Measurements from ENCODE around the gene NXNL1.
"Not testable (repeated sequence)": the region's sequence is repeated elsewhere in the genome, so short reads cannot be mapped to it uniquely, and the experiment has no call there.

The NXNL1 gene

DNA sequence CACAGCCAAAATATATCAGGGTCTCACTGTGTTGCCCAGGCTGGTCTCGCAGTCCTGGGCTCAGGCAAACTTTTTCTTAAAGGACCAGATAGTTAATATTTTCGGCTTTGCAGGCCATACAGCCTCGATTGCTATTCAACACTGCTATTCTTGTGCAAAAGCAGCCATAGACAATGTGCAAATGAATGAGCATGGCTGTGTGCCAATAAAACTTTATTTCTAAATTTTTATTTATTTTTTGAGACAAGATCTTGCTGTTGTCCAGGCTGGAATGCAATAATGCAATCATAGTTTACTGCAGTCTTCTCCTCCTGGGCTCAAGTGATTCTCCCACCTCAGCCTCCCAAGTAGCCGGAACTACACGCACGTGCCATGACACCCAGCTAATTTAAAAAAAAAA, 42.5 kb upstream of the NXNL1 start:
- Histone ChIP-seq H3K27me3 (no peaks in the 10 kb centered on the region), H3K9me3 (no peaks in the 10 kb centered on the region), H3K36me3 (no peaks in the 10 kb centered on the region), H3K4me3 (ENCODE audit: low read depth, low read length) (no peak overlapping the region), H3K4me1 (no peaks in the 10 kb centered on the region)
- TF ChIP-seq CTCF (IDR thresholded peaks at IDR 0.05; ENCODE audit: low read depth, low read length) = no peak
- no peak for DNase-seq

- Histone ChIP-seq H3K36me3 (no peaks in the 10 kb centered on the region), H3K4me1 (no peaks in the 10 kb centered on the region), H3K27me3 (no peaks in the 10 kb centered on the region), H3K4me3 (ENCODE audit: low read depth, low read length) (no peak overlapping the region), H3K9me3 (no peaks in the 10 kb centered on the region)
- no peak for DNase-seq
- TF ChIP-seq CTCF (IDR thresholded peaks at IDR 0.05; ENCODE audit: low read depth, low read length) = no peak
Observed at GRCh38 chr19:17500447-17501198, 39.9 kb upstream of the NXNL1 start.

GRCh38 chr19:17499648-17500446, 39.1 kb upstream of the NXNL1 start:
- Histone ChIP-seq H3K4me1 (no peaks in the 10 kb centered on the region), H3K36me3 (no peaks in the 10 kb centered on the region), H3K9me3 (no peaks in the 10 kb centered on the region), H3K4me3 (ENCODE audit: low read depth, low read length) (no peak overlapping the region), H3K27me3 (no peaks in the 10 kb centered on the region)
- DNase-seq = no peak
- TF ChIP-seq CTCF (IDR thresholded peaks at IDR 0.05; ENCODE audit: low read depth, low read length) = no peak

DNA sequence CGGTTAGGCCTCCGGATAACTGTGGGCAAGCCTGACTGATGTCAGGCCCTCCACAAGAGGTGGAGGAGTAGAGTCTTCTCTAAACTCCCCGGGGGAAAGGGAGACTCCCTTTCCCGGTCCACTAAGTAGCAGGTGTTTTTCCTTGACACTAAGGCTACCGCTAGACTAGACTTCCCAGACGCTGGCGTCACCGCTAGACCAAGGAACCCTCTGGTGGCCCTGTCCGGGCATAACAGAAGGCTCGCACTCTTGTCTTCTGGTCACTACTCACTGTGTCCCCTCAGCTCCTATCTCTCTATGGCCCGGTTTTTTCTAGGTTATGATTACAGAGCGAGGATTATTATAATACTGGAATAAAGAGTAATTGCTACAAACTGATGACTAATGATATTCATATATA, 38.3 kb upstream of the NXNL1 start:
- H3K4me3 ChIP-seq (ENCODE audit: low read depth, low read length); H3K36me3 ChIP-seq; H3K9me3 ChIP-seq; H3K4me1 ChIP-seq; H3K27me3 ChIP-seq: not testable (repeated sequence)
- DNase-seq = peak; percentile 36

- Histone ChIP-seq H3K4me1 (no peaks in the 10 kb centered on the region), H3K36me3 (no peaks in the 10 kb centered on the region), H3K27me3 (no peaks in the 10 kb centered on the region), H3K9me3 (no peaks in the 10 kb centered on the region), H3K4me3 (ENCODE audit: low read depth, low read length) (no peak overlapping the region)
- TF ChIP-seq CTCF (IDR thresholded peaks at IDR 0.05; ENCODE audit: low read depth, low read length) = no peak
- no peak for DNase-seq
Observed at GRCh38 chr19:17497149-17497798, 36.5 kb upstream of the NXNL1 start.

GRCh38 chr19:17496337-17496997, 35.7 kb upstream of the NXNL1 start:
- no peaks in the 10 kb centered on the region for H3K4me1 ChIP-seq
- peak; percentile 82 for DNase-seq
- no peaks in the 10 kb centered on the region for H3K36me3 ChIP-seq
- H3K4me3 ChIP-seq (ENCODE audit: low read depth, low read length) = no peak overlapping the region
- no peaks in the 10 kb centered on the region for H3K9me3 ChIP-seq
- TF ChIP-seq CTCF (IDR thresholded peaks at IDR 0.05; ENCODE audit: low read depth, low read length) = peak; percentile 88
- H3K27me3 ChIP-seq = no peaks in the 10 kb centered on the region

Data from BE2C (cell line).